A549 (cell line): ENCODE measurements around the gene ANKS1B.

ENCODE experiments used
- HEYL ChIP-seq: fragments of 250-450 bp; sonication (Bioruptor Pico); IDR thresholded peaks from 2 replicates; pipeline ENCODE4 v1.8.0; 2021; ENCODE audit warnings: mild to moderate bottlenecking, moderate library complexity
- MAX ChIP-seq: IDR thresholded peaks from 2 replicates; pipeline ENCODE4 v1.6.1; 2012
- MAZ ChIP-seq: fragments of 150-350 bp; IDR thresholded peaks from 2 replicates; pipeline ENCODE4 v1.6.1; 2014; ENCODE audit warnings: antibody characterized with exemption, low read depth, low read length, borderline replicate concordance
- NR3C1 ChIP-seq: fragments of >200 bp; sonication (Bioruptor Twin); formaldehyde crosslinking; IDR thresholded peaks from 3 replicates; pipeline ENCODE4 v1.6.1; 2017
- POLR2A ChIP-seq: IDR thresholded peaks from 2 replicates; pipeline ENCODE4 v1.6.1; 2012; ENCODE audit warnings: mild to moderate bottlenecking, low read length
- RCOR1 ChIP-seq: fragments of 150-350 bp; IDR thresholded peaks from 2 replicates; pipeline ENCODE4 v1.6.1; 2014; ENCODE audit warnings: antibody characterized with exemption, low read length, low read depth
- TF ChIP-seq, protein P1 (sequence below): fragments of >200 bp; sonication (Bioruptor Twin); formaldehyde crosslinking; IDR thresholded peaks from 3 replicates; pipeline ENCODE4 v1.5.1; 2016
- TF ChIP-seq, protein P2 (sequence below): fragments of 200-600 bp; sonication (generic); IDR thresholded peaks from 2 replicates; pipeline ENCODE4 v1.6.1; 2016; ENCODE audit warnings: antibody characterized with exemption, mild to moderate bottlenecking, moderate library complexity

- TF ChIP-seq MAZ, result no peak
- TF ChIP-seq, protein P1, sequence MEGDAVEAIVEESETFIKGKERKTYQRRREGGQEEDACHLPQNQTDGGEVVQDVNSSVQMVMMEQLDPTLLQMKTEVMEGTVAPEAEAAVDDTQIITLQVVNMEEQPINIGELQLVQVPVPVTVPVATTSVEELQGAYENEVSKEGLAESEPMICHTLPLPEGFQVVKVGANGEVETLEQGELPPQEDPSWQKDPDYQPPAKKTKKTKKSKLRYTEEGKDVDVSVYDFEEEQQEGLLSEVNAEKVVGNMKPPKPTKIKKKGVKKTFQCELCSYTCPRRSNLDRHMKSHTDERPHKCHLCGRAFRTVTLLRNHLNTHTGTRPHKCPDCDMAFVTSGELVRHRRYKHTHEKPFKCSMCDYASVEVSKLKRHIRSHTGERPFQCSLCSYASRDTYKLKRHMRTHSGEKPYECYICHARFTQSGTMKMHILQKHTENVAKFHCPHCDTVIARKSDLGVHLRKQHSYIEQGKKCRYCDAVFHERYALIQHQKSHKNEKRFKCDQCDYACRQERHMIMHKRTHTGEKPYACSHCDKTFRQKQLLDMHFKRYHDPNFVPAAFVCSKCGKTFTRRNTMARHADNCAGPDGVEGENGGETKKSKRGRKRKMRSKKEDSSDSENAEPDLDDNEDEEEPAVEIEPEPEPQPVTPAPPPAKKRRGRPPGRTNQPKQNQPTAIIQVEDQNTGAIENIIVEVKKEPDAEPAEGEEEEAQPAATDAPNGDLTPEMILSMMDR, result no peak
- no peak for TF ChIP-seq HEYL (CRISPR knock-in tag)
- TF ChIP-seq RCOR1, result no peak
- TF ChIP-seq NR3C1, result no peak
- no peak for TF ChIP-seq MAX
- TF ChIP-seq POLR2A, result no peak
- TF ChIP-seq, protein P2, sequence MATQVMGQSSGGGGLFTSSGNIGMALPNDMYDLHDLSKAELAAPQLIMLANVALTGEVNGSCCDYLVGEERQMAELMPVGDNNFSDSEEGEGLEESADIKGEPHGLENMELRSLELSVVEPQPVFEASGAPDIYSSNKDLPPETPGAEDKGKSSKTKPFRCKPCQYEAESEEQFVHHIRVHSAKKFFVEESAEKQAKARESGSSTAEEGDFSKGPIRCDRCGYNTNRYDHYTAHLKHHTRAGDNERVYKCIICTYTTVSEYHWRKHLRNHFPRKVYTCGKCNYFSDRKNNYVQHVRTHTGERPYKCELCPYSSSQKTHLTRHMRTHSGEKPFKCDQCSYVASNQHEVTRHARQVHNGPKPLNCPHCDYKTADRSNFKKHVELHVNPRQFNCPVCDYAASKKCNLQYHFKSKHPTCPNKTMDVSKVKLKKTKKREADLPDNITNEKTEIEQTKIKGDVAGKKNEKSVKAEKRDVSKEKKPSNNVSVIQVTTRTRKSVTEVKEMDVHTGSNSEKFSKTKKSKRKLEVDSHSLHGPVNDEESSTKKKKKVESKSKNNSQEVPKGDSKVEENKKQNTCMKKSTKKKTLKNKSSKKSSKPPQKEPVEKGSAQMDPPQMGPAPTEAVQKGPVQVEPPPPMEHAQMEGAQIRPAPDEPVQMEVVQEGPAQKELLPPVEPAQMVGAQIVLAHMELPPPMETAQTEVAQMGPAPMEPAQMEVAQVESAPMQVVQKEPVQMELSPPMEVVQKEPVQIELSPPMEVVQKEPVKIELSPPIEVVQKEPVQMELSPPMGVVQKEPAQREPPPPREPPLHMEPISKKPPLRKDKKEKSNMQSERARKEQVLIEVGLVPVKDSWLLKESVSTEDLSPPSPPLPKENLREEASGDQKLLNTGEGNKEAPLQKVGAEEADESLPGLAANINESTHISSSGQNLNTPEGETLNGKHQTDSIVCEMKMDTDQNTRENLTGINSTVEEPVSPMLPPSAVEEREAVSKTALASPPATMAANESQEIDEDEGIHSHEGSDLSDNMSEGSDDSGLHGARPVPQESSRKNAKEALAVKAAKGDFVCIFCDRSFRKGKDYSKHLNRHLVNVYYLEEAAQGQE, result no peak
Measured at GRCh38 chr12:99834710-99835109, 150.0 kb downstream of the ANKS1B start.
